GM21723 (cell line): ENCODE measurements around the gene JAM3.
"Not testable (repeated sequence)": the region's sequence is repeated elsewhere in the genome, so short reads cannot be mapped to it uniquely, and the experiment has no call there.

Source experiments
- ATAC-seq: cut with Tn5 transposase; IDR thresholded peaks from one replicate; pipeline ENCODE4 v1.9.1; 2021; ENCODE audit warnings: mild to moderate bottlenecking, moderate library complexity; ENCODE audit not compliant: unreplicated experiment

JAM3 gene

GRCh38 chr11:134170919-134171281, 102.0 kb downstream of the JAM3 start:
- no peak for ATAC-seq

- no peak for ATAC-seq
Observed at GRCh38 chr11:134171951-134172350, 103.1 kb downstream of the JAM3 start.

- no peak for ATAC-seq
Observed at GRCh38 chr11:134173296-134173695, 104.4 kb downstream of the JAM3 start.

- ATAC-seq, result no peak
Observed at GRCh38 chr11:134176284-134176683, 107.4 kb downstream of the JAM3 start.

- ATAC-seq, result no peak
Observed at GRCh38 chr11:134178032-134178674, 109.3 kb downstream of the JAM3 start.

- ATAC-seq, result no peak
Observed at GRCh38 chr11:134181707-134182106, 112.8 kb downstream of the JAM3 start.

GRCh38 chr11:134188092-134188491, 119.2 kb downstream of the JAM3 start:
- ATAC-seq, result not testable (repeated sequence)

GRCh38 chr11:134196756-134197155, 127.9 kb downstream of the JAM3 start:
- no peak for ATAC-seq

- ATAC-seq, result no peak
Observed at GRCh38 chr11:134199531-134199930, 130.7 kb downstream of the JAM3 start.

- no peak for ATAC-seq
Observed at GRCh38 chr11:134200688-134201087, 131.8 kb downstream of the JAM3 start.
